ENCODE results near the gene VRK1.

GRCh38 chr14:96804895-96805294 is 7.7 kb downstream of the VRK1 start:
- TF ChIP-seq CTCF (conservative IDR thresholded peaks at IDR 0.05; ENCODE audit: low read length), result no peak
- no peak for TF ChIP-seq EZH2phosphoT487 (IDR thresholded peaks at IDR 0.05; ENCODE audit: borderline replicate concordance)

All from Loucy (cell line).